GM19351 (cell line): Measurements from ENCODE around the gene SLC24A5.

Source experiments
- ATAC-seq: cut with Tn5 transposase; IDR thresholded peaks from one replicate; pipeline ENCODE4 v1.9.1; 2021; ENCODE audit warnings: mild to moderate bottlenecking, moderate library complexity; ENCODE audit not compliant: unreplicated experiment

Gene SLC24A5

DNA sequence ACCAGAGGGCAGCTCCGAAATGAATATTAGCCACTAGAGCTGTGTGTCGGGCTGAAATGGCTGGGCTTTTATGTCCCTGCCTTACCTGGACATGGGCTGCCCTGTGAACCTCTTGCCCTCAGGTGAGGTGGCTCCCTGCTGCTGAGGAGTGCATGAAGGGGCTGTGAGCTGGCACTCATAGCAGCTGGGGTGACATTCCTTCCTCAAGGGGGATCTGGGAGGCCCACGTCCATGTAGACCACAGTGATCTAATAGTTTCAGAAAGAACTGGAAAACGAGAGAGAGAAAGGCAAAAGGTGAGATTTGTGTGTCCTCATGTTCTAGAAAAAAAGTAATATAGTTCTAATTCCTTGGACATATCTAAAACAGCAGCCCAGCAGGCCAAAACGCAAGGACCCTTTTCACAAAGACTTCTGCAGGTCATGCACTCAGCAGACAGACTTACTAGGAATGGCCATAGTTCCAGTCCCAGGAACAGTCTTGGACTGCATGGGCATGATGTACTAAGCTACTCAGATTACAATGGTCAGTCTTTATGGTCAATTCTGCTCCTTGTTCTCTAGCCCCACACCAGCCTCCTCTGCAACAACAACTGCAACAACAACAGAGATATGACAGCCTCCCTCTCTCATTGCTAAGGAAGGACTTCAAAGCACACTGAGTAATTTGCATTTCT lies 10.8 kb upstream of the SLC24A5 start:
- no peak for ATAC-seq

DNA sequence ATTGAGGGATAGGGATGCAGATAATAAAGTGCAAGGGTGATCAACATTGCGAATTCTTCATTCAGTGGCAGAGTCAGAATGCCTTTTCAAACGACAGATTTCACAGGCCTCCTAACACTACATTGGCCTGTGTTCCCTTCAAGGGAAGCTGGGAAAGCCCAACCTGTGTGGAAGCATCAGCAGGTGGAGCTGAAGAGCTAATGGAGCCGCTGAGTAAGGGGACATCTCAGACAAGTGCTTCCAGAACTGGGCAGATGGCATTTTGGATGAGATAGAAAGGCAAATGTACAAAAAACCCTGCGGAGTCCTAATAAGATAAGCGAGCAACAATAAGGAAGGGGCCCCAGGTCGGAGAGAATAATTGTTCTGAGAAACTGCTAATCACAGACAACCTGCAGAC lies 8.5 kb upstream of the SLC24A5 start:
- ATAC-seq, result no peak

DNA sequence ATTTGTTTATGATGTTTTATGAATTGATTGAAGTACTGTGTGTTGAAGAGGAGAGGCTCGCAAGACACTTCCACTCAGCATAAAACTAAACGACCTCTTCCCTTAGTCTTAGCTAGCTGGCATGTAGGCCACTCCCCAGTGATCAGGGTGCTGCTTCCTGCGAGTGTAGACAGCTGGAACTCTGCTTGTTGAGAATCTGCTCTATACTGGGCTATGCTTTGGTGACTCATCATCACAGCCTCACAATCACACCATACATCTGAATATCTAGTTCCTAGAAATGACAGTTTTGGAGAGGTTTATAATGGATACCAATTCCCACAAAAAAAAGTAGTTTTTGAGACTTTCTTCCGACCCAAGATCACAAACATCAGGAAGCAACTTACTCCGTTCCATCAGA lies 1.5 kb upstream of the SLC24A5 start:
- no peak for ATAC-seq

DNA sequence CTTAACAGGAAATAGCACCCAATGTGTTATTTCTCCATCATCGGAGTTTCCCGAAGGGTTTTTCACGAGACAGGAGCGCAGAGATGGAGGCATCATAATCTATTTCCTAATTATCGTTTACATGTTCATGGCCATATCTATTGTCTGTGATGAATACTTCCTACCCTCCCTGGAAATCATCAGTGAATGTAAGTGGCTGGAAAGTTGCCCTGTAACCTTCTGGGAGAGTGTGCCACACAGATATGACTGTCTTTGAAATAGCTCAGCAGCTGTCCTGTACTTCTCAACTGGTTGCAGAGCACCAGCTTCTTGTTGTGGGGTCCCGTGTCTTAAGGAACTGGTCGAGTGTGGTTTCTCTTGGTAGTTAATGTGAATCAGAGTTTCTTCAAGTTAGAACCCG lies 1.1 kb downstream of the SLC24A5 start:
- no peak for ATAC-seq

DNA sequence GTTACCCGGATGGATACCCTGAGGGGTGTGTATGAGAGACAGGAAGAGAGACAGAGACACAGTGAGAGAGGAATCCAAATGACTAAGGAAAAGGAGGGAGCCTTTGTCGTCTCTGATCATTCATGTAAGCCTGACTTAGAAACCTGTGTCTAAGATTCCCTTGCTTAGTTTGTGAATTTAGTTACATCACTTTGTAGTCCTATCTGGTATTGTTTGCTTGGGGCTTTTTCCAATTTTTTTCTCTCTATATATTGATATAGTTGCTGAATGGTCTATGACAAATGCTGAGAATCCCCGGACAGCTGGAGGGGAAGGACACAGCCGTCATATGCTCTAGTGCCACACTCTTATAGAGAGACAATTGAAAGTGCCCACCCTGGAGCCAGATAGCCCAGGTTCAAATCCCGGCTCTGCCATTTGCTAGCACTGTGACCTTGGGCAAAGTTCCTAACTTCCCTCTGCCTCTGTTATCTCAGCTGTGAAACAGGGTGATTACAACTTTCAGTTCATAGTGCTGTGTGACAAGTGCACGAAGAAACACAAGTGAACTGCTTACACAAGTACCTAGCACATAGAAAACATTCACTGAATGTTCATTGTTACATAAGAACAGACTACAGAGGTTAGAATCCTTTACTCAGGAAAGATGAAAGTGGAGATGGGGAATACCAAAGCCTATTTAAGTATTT lies 6.0 kb downstream of the SLC24A5 start:
- ATAC-seq, result no peak

DNA sequence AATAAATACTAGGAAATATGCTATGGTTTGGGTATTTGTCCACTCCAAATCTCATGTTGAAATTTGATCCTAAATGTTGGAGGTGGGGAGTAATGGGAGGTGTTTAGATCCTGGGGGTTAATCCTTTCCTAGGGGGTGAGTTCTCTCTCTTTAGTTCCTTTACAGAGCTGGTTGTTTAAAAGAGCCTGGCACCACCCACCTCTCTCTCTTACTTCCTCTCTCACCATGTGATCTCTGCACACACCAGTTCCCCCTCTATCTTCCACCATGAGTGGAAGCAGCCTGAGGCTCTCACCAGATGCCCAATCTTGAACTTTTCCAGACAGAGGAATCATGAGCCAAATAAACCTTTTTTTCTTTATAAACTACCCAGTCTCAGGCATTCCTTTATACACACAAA lies 10.5 kb downstream of the SLC24A5 start:
- ATAC-seq, result no peak

DNA sequence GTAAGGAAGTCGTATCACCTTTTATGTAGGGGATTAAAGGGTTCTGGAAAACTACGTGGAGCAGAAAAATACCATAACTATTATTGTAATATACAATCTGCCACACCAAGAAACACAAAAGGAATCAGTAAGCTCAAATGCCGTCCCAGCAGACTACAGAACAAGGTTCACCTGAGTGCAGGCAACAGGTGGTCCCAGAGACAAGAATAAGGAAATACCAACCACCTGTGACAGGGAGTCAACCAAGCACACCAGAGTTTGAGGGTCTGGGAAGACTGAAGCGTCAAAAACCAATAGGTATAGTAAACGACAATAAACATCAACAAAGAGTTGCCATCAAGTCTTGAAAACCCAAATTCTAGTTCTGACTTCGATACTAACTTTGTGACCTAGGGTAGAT lies 12.1 kb downstream of the SLC24A5 start:
- ATAC-seq, result no peak

DNA sequence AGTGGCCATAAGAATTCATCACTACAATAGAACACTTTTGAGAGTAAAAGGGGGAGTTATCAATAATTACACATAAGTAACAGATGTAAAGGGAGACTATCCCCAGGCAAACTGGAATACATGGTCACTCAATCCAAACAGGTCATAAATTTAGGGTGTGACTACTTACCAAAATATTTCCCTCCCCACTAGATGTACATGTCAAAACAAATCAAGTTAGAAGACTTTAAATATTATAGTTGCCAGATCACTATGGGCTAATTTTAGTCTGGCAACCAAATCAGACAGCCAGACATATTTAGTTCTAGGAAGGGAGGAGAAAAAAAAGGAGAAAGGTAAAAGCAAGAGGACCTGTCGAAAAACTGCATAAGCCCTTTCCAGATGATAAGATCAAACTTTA lies 23.1 kb downstream of the SLC24A5 start:
- no peak for ATAC-seq

DNA sequence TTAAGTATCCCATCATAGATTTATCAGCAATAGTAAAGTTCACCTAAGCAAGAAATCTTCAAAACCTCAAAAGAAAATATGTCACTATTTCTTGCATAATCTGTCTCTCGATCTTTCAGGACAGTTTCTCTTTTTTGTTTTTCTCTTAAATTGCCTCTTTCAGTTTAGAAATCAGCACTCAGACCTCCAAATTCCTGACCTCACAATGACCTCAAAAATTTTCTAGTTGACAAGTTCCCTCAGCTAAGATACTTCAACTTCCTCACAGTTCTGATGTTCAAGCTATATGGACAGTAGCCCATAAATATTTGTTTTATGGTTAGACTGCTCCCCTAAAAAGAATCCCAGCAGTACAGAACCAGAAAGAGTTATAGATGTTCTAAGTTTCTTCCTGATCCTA lies 24.1 kb downstream of the SLC24A5 start:
- ATAC-seq, result peak; percentile 74

DNA sequence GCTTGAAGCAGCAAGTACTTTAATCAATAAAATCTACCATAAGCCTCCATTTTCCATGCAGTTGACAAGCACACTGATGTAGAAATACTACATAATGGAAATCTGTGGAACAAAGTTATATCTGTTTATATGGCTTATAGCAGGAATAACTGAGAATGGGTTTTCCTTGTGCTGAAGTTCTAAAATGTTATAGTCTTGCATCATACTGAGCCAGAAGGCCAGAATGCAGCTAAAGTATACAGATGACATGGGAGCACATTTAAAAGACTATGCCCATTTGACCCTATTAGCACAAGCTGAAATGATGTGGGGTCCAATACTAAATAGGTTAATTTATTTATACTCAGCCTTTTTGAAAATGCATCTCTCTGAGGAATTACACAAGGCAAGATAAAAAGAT lies 25.1 kb downstream of the SLC24A5 start:
- no peak for ATAC-seq

DNA sequence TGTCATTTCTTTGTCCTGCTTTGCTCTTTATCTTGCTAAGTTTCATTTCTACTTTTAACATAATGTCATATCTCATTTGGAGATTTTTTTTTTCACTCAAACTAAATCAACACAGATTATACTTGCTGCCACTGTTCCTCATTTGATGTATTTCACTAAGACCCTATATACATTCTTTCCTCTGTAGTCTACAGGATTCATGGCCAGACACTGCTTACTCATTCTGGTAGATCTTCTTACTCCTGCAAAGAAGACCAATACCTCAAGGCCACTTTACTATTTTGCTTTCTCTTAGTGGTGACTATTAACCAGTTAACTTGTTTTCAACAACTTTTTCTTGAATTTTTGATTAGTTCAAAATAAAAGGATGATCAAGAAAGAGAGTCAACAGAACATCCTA lies 26.6 kb downstream of the SLC24A5 start:
- ATAC-seq, result peak; percentile 60

DNA sequence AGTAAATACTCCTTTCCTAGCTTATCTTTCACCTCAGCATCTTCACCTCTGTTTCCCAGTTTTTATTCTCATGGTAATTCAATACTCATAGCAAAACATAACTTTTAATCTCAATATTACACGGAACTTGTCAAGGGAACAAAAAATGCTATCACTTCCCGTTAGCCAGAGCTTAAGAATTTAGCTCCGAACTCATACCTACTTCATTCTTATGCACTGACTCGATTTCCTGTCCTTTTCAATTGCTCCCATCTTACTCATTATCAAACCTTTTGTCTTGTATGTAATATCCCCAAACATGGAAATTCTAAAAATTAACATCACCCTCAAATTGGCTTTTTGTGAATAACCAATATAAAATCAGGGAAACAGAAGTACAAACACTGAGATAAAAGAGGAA lies 29.1 kb downstream of the SLC24A5 start:
- ATAC-seq, result no peak

DNA sequence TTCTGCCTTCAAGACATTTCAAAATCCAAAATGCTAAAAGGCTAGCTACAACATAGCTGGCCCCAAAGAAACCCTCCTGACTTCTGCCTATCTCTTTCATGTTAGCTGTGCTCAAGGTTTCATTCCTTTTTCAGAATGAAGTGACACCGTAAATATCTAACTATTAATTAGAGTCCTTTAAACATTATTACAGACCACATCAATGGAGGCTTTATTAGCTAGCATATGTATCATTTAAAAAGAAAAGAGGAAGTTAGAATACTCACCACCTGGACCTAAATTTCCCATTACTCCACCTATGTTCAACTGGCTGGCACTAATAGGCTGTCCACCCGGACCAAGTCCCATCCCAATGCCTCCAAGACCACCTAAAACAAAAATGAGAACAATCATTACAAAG lies 32.7 kb downstream of the SLC24A5 start:
- ATAC-seq, result no peak

DNA sequence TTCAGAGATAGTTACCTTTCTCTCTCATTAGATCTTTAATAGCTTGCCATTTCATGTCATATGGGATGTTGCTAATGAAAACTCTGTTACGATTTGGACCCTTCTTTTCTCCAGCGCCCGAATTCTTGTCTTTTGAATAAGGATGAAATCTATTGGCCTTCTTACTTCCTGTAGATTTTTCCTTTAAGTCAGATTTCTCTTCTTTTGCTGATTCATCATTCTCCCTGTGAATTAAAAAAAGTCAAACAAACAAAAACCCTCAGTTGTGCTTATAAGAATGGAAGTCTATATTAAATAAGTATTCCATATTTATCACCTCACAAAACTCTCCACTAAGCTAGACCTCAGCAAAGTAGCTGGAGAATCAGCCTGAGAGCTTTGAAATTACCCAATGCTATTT lies 47.8 kb downstream of the SLC24A5 start:
- ATAC-seq, result no peak

DNA sequence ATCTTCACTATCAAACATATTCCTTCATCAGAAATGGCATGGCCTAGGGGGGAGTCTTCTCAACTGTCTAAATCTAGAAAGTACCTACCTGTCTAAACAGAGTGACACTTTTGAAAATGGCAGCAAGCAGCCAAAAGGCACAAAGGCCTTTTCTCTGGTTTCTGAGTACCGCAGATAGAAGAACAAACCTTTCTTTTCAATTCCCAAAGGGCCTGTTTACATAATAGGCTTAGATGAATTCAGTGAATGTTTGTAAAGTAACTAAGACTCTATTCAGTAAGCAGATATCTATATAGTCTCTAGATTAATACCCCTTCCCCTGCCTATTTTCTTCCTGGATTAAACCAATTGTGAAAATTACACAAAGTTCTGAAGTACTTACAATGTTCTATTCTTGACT lies 50.2 kb downstream of the SLC24A5 start:
- ATAC-seq, result no peak

DNA sequence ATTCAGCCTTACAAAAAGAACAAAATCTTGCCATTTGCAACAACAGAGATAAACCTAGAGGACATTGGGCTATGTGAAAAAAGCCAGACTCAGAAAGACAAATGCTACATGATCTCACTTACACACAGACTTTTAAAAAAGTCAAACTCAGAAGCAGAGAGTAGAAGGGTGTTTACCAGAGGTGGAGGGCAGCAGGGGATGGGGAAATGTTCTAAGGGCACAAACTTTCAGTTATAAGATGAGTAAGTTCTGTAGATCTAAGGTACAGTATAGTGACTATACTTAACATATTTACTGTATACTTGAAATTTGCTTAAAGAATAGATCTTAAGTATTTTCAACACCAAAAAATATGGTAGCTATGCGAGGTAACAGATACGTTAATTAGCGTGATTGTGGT lies 54.3 kb downstream of the SLC24A5 start:
- ATAC-seq, result no peak

DNA sequence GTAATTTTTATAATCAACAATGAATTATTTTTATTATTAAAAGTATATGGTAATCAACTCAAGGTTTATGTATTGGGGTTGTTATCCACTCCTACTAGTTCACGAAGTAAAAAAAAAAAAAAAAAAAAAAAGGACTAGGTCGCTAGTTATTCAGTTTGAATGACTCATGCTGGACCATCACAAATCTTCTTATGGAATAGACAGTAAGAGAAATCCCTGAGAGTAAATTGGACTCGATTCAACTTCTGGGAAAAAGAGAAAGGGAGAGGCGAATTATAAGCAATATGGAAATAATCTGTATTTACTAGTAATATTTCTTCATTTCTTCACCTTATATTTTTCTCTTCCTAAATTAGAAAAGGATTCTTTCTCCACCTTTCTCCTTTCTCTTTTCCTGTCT lies 55.3 kb downstream of the SLC24A5 start:
- ATAC-seq, result no peak

DNA sequence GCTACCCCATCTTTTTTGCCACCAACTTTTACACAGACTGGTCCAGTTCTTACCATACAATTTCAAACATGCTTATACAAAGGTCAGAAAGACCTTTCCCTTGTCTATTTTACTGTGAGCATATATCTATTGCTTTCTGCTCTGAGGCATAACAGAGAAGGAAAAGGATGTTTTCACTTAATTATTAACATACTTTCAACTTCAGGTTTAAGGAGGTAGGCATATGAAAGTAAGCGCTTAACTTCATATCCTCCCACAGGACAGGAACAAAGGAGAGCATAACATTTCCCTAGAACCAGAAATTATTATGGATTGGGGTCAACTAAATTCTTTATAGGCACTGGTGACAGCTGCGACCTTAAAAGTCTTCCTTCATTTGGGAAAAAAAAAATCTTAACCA lies 56.2 kb downstream of the SLC24A5 start:
- ATAC-seq, result no peak

DNA sequence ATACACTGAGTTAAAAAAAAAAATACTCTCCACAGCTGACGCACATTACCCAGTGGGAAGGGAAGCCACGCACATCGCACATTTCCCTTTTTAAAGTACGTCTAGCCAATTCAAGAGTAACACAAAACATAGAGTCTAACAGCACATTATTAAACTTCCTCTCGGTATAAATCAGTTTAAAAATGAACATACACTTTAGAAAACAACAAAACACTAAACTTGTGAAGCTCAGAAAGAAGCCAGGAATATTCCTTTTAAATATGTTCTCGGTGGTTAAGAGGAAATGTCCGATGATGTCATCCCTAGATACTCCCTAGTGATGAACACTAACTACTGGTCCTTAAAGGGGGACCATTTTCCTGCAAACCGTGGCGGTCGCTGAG lies 56.6 kb downstream of the SLC24A5 start:
- peak; percentile 71 for ATAC-seq

DNA sequence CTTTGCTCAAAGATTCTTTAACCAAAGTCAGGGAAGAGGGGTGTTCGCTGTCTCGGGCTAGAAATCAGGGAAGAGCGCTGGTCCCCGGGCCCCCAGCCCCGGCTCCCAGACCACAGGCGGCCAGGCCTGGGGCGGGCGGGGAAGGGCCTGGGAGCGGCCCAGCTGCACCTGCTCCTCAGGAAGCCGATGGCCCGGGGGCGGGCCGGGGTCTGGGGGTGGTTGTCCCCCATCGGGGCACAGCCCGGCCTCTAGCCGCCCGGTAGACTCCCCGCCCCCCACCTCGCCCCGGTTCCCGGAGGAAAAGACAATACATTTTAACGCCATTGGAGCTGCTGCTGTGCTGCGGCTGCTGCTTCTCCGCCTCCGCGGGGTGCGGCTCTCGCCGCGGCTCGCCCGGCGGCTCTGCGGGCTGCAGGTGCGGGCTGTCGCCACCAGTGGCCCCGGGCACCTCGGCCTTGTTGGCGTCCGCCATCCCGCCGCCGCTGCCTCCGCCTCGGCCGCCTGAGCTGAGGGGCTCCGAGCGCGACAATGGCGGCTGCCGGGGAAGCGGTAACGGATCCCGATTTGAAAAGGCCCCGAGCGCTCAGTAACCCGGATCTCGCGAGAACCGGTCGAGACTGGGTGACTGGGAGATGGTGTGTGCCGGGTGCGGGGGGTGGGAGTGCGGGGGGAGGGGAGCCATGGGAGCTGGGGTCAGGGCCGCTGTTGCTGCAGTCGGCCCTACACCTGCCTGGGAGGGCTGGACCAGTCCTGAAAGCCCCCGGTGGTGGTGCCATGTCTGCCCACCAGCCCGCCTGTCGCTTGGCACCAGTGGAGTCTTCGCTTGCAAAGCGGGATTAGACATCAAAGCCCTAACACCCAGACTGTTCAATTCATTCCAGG lies 57.2 kb downstream of the SLC24A5 start, which contains the start of gene MYEF2:
Gene MYEF2 (minus strand): TSS at position 530 of the 882 bp plus-strand sequence. CDS start 58 bp downstream, at position 472.
- peak; percentile 80 for ATAC-seq

DNA sequence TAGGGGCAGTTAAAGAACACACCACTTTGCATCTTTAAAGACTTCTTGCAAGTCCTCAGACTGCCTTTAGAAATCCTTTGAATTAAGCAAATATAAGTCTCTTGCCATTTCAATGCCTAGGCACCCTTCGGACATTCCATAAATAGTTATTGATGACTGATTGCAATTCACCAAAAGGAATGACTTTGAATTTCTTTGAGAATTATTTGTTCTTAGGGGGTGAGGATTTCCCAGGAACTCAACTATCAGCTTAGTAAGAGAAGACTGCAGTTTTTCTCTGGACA lies 57.8 kb downstream of the SLC24A5 start:
- ATAC-seq, result no peak

DNA sequence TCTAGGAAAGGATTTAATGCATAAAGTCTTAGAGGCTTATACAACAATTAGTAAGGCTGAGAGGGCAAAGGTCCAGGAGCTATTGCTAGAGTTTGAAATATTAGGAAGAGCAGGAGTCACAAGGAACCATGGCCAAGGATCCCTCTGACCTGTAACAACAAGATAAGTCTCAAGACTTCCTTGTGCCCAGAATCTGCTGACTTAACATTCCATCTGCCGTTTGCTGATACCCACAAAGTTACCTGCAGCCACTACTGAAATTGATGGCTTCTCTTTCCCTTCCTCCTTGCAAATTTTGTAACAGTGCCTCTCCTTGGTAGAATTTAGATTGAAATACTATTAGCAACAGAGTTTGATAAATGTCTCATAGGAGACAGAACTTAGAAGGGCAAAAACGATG lies 62.0 kb downstream of the SLC24A5 start:
- ATAC-seq, result no peak
